Measurements from ENCODE around the gene PRSS36. TPM values are rescaled to one million over a fixed set of nuclear protein-coding genes. Genes with fewer than 3 reads are reported as not detected.

The PRSS36 gene
- total RNA-seq, 1 experiment from 2014 or later, result 4.1 TPM

DNA sequence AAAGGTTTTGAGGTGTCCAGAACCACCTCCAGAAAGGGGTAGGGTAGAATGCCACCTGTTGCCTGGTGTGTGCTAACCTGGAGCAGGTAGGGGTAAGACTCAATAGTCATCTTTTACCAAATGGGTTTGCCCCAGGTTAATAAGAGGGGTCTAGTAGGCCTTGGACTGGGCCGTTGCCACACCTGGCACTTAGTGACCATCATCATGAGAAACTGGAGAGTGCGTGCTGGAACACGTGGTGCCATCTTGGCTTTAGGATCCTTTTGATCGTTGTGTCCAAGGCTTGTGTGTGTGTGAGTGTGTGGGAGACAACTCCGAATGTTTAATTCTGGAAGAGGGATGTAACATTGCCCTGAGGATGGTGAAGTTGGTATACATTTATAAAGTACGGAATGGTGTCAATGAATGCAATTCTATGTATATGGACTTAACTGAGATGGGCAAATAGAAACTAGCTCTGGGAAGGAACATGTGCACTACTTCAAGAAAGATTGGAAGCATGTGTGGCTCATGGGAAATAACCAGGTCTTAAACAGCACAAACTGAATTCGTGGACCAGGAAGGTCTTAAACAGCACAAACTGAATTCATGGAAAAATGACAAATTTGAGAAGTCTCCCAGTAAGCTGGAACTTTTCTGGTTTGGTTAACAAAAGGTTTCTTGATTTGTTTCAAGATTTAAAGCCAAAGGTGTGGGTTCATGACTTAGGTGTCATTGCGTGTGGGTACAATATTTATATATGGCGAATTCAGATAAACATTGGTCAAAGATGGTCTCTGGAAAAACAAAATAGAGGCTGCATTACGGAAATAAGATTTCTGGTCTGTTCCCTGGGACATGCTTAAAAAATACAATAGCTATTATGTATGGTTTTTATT lies 37.3 kb upstream of the PRSS36 start:
- H3K9me3 ChIP-seq (ENCODE audit: insufficient read depth, low read depth), result no peaks in the 10 kb centered on the region

GRCh38 chr16:31186176-31186575 lies 36.3 kb upstream of the PRSS36 start:
- Histone ChIP-seq H3K4me2 (no peak overlapping the region), H3K4me1 (replicated peaks; ENCODE audit: insufficient read depth) (peaks cover 16% of the 10 kb centered on the region), H3K27me3 (ENCODE audit: insufficient read depth, low read depth) (no peaks in the 10 kb centered on the region), H3K79me2 (ENCODE audit: low read depth) (peaks cover 94% of the 10 kb centered on the region), H2AFZ (no peak overlapping the region), H3K9me3 (ENCODE audit: insufficient read depth, low read depth) (no peaks in the 10 kb centered on the region), H3F3A (ENCODE audit: insufficient read depth, low read depth) (peaks cover 94% of the 10 kb centered on the region), H3K27ac (no peak overlapping the region), H3K4me3 (no peak overlapping the region), H3K9me2 (ENCODE audit: insufficient read depth) (no peaks in the 10 kb centered on the region), H3K36me3 (ENCODE audit: low read depth) (peaks cover 97% of the 10 kb centered on the region), H4K20me1 (ENCODE audit: insufficient read depth) (peaks cover 99% of the 10 kb centered on the region)
- POLR2A ChIA-PET (ENCODE audit: unreplicated experiment), result no interaction called here
- TF ChIP-seq EZH2 (IDR thresholded peaks at IDR 0.05; ENCODE audit: low read depth), result no peak
- TF ChIP-seq, protein P1, sequence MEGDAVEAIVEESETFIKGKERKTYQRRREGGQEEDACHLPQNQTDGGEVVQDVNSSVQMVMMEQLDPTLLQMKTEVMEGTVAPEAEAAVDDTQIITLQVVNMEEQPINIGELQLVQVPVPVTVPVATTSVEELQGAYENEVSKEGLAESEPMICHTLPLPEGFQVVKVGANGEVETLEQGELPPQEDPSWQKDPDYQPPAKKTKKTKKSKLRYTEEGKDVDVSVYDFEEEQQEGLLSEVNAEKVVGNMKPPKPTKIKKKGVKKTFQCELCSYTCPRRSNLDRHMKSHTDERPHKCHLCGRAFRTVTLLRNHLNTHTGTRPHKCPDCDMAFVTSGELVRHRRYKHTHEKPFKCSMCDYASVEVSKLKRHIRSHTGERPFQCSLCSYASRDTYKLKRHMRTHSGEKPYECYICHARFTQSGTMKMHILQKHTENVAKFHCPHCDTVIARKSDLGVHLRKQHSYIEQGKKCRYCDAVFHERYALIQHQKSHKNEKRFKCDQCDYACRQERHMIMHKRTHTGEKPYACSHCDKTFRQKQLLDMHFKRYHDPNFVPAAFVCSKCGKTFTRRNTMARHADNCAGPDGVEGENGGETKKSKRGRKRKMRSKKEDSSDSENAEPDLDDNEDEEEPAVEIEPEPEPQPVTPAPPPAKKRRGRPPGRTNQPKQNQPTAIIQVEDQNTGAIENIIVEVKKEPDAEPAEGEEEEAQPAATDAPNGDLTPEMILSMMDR (conservative IDR thresholded peaks at IDR 0.05), result no peak
- no TSS peak for BruUV-seq (replicated peaks)
- intact Hi-C loops (cut with micrococcal nuclease; ENCODE audit: unreplicated experiment), result no loop called here
- CTCF ChIA-PET, result no interaction called here
- DNase-seq, result no peak

More for the DNA sequence above, 37.3 kb upstream of the PRSS36 start:
- H3K27me3 ChIP-seq (ENCODE audit: insufficient read depth, low read depth), result no peaks in the 10 kb centered on the region
- POLR2A ChIA-PET (ENCODE audit: unreplicated experiment), result interaction anchor here (0.6 to 0.8 kb wide), 3 partner anchors 15 to 372 kb away, joined by 3 to 6 read pairs (median 4); no protein-coding TSS in a partner anchor
- no peak for DNase-seq
- peaks cover 9% of the 10 kb centered on the region for H3K4me1 ChIP-seq (replicated peaks; ENCODE audit: insufficient read depth)
- CTCF ChIA-PET, result no interaction called here
- no peak overlapping the region for H3K4me3 ChIP-seq
- TF ChIP-seq, protein P1 (conservative IDR thresholded peaks at IDR 0.05), result no peak
- TF ChIP-seq EZH2 (IDR thresholded peaks at IDR 0.05; ENCODE audit: low read depth), result no peak
- H3F3A ChIP-seq (ENCODE audit: insufficient read depth, low read depth), result peaks cover 99% of the 10 kb centered on the region
- no peak overlapping the region for H3K27ac ChIP-seq
- BruUV-seq (replicated peaks), result no TSS peak
- H3K36me3 ChIP-seq (ENCODE audit: low read depth), result peaks cover 97% of the 10 kb centered on the region
- peaks cover 97% of the 10 kb centered on the region for H4K20me1 ChIP-seq (ENCODE audit: insufficient read depth)
- H3K9me2 ChIP-seq (ENCODE audit: insufficient read depth), result no peaks in the 10 kb centered on the region
- intact Hi-C loops (cut with micrococcal nuclease; ENCODE audit: unreplicated experiment), result no loop called here
- H3K4me2 ChIP-seq, result no peak overlapping the region
- H3K79me2 ChIP-seq (ENCODE audit: low read depth), result peaks cover 84% of the 10 kb centered on the region
- no peak overlapping the region for H2AFZ ChIP-seq

- intact Hi-C loops (cut with micrococcal nuclease; ENCODE audit: unreplicated experiment), result no loop called here
- H2AFZ ChIP-seq, result no peak overlapping the region
- no peaks in the 10 kb centered on the region for H3K9me3 ChIP-seq (ENCODE audit: insufficient read depth, low read depth)
- POLR2A ChIA-PET (ENCODE audit: unreplicated experiment), result no interaction called here
- no TSS peak for BruUV-seq (replicated peaks)
- no peaks in the 10 kb centered on the region for H3K27me3 ChIP-seq (ENCODE audit: insufficient read depth, low read depth)
- no peak for DNase-seq
- H3K27ac ChIP-seq, result no peak overlapping the region
- H3K9me2 ChIP-seq (ENCODE audit: insufficient read depth), result no peaks in the 10 kb centered on the region
- H3K4me3 ChIP-seq, result no peak overlapping the region
- H3K4me2 ChIP-seq, result no peak overlapping the region
- TF ChIP-seq EZH2 (IDR thresholded peaks at IDR 0.05; ENCODE audit: low read depth), result no peak
- TF ChIP-seq, protein P1 (conservative IDR thresholded peaks at IDR 0.05), result no peak
- H3K4me1 ChIP-seq (replicated peaks; ENCODE audit: insufficient read depth), result peaks cover 16% of the 10 kb centered on the region
- peaks cover 100% of the 10 kb centered on the region for H4K20me1 ChIP-seq (ENCODE audit: insufficient read depth)
- H3K36me3 ChIP-seq (ENCODE audit: low read depth), result peaks cover 89% of the 10 kb centered on the region
- peaks cover 99% of the 10 kb centered on the region for H3K79me2 ChIP-seq (ENCODE audit: low read depth)
- CTCF ChIA-PET, result no interaction called here
- peaks cover 89% of the 10 kb centered on the region for H3F3A ChIP-seq (ENCODE audit: insufficient read depth, low read depth)
These were observed 35.5 kb upstream of the PRSS36 start for GRCh38 chr16:31185339-31185738.

All from PC-9 (cell line).